ENCODE data around the gene PPIL6.
A peak's percentile ranks its signal among the peaks of the same experiment; 100 is the strongest.

PPIL6 gene

DNA sequence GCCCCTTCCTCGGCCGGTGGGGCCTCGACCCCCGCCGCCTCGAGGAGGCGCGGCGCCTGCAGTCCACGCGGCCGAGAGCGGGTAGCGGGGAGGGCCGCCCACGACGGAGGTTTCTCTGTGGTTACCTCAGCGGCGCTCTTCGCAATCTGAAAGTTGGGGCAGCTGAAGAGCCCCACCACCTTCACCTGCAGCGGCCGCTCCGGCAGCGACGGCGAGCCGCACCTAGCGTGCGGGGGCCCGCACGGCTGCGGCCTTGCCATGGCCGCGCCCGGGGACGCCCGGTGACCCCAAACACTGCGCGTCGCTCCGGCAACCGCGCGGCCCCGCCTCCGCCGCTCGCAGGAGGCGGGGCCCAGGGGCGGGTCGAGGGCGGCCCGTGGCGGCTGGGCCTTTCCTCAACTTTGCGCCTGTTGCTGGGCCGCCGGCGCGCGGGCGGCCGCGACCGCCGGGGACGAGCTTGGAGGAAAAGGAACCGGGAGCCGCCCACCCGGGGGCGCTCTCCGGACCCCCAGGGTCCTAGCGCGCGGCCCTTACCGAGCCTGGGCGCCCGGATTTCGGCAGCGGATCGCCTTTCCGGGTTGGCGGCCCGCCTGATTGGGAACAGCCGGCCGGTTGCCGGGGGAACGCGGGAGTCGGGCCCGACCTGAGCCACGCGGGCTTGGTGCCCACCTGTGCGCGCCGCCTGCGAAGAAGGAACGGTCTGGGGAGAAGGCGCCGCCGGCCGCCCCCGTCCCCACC lies at the start of gene PPIL6, which contains the start of gene SMPD2:
Gene PPIL6, minus strand, starts transcription at position 298 of the 738 bp plus-strand sequence. Its CDS starts 38 bp downstream, at position 260.
Gene SMPD2, plus strand, starts transcription at position 394 of the 738 bp plus-strand sequence. CDS start 398 bp downstream, outside the sequence.
- peak; percentile 67 for DNase-seq

DNA sequence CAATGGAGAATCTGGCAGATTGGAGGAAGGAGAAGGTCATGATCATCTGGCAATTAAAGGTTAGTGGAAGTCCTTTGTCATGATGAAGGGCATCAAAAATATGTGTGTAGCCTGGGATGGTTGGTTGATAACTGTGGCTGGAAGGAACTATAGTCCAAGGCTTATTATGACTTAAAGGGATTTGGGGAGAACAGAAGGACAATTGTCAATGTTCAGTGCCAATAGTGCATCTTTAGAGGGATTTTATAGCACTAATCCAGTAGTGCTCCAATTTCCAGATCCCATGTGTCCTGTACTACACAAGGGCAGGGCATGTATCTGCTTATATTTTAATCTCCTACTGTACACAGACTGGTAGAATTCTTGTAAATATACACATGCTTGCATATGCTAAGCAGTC lies 47.6 kb upstream of the PPIL6 start:
- DNase-seq, result no peak

DNA sequence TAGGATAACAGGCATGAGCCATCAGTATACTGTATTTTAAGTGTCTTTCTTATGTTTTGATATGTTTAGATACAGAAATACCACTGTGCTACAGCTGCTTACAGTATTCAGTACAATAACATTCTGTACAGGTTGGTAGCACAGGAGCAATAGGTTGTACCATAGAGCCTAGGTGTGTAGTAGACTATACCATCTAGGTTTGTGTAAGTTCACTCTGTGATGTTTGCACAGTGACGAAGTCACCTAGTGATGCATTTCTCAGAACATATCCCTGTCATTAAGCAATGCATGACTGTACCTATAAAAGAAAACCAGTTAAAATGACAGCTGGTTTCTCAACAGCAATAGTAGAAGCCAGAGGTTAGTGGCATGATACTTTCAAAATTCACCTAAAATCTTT lies 45.6 kb upstream of the PPIL6 start:
- no peak for DNase-seq

DNA sequence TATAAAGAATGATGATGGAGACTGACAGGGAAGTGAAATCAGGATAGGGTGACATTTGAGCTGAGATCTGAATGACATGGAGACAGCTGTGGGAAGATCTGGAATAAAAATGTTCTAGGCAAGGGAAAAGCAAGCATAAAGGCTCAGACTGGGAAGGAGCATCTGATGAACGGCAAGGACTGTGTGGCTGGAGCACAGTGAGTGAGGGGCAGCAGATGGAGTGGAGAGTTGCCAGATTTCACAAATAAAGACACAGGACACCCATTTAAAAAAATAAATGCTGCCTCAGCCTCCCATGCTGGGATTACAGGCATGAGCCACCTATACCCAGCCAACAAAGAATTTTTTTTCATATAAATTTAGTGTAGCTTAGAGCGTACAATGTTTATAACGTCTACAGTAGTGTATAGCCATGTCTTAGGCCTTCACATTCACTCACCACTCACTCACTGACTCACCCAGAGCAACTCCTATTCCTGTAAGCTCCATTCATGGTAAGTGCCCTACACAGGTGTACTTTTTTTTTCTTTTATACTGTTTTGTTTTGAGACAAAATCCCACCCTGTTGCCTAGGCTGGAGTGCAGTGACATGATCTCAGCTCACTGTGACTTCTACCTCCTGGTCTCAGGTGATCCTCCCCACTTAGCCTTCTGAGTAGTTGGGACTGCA lies 45.0 kb upstream of the PPIL6 start:
- no peak for DNase-seq

DNA sequence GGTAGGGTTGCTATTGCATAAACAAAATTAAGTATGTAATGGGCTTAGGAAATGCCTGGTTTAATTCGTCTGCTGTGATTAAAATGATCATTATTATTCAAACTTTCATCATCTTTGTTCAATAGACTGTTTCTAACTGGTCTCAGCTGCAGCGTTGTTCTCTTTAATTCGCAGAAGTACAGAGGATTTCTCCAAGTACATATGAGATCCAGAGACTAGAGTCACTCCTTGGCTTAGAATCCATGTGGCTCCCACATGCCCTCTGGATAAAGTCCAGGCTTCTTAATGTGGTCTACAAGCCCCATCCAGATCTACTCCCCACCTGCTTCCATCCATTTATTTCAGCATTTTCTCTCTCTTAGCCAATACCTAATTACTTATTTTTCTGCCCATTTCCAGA lies 43.7 kb upstream of the PPIL6 start:
- no peak for DNase-seq

DNA sequence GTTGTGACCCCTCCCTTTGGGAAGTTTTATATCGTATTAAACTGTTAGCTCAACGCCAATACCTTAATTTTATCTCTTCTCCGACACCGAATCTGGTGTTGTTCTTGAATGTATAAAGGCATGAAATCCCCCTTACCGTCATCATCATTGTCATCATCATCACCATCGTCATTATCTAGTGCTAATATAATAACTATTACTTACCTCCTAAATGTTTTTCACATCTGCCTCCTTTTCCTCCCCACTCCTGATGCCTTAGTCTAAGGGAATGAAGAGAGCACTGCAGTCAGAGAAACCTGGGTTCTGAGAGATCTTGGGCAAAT lies 43.3 kb upstream of the PPIL6 start:
- no peak for DNase-seq

DNA sequence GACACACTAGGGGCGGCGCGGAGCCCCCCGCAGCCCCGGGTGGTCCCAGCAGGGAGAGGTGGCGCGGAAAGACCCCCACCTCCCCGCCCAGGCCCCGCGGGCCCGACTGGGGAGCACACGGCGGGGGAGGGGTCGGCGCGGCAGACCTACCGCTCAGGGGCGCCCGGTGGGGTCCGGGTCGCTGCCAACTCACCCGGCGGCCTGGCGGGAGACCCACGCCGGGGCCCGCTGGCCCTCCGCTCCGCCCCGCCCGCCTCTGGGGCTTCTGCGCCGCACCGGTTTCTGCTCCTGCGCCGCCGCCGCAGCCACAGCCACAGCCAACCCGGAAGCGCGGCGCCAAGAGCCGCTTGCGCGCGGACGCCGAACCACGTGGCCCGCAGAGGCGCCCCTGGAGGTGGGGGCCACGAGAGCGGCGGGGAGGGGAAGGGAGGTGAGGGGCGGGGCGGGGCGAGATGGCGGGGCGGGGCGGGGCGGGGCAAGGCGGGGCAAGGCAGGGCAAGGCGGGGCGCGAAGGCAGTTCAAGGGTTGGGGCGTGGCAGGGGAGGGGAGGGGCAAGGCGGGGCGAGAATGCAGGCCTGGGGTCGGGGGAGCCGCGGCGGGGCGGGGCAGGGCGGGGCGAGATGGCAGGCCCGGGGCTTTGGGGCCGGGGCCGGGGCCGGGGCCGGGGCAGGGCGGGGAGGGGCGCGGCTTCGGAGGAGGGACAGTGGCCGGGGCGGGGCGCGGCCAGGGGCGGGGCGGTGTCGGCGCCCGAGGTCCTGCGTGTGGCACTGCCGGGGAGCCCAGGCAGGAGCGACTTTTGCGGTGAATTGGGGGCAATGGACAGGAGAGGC lies 42.7 kb upstream of the PPIL6 start, which contains the start of gene ZBTB24:
Gene ZBTB24, minus strand, starts transcription at position 315 of the 830 bp plus-strand sequence. CDS start 1,193 bp downstream, outside the sequence.
- DNase-seq, result peak; percentile 87

DNA sequence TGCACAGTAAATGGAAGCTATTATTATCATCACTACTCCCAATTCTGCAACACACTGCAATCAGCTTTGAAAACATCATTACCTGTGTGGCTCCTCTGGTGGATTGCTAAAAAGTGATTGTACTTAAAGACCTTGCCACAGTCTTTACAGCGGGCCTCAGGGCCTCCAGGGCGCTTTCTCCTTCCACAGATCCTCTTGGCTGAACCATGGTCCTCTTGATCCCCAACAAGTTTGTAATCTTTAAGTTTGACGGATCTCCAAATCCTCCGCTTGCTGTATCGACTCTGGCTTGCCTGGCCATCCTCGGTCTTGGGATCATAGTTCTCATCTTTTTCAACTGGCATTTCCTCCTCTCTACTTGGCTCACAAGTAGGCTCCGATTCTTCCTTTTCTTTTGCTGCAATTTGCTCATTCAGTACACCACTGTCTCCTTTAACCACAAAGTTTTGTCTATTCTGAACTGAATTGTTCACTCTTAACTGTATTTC lies 40.6 kb upstream of the PPIL6 start:
- no peak for DNase-seq

DNA sequence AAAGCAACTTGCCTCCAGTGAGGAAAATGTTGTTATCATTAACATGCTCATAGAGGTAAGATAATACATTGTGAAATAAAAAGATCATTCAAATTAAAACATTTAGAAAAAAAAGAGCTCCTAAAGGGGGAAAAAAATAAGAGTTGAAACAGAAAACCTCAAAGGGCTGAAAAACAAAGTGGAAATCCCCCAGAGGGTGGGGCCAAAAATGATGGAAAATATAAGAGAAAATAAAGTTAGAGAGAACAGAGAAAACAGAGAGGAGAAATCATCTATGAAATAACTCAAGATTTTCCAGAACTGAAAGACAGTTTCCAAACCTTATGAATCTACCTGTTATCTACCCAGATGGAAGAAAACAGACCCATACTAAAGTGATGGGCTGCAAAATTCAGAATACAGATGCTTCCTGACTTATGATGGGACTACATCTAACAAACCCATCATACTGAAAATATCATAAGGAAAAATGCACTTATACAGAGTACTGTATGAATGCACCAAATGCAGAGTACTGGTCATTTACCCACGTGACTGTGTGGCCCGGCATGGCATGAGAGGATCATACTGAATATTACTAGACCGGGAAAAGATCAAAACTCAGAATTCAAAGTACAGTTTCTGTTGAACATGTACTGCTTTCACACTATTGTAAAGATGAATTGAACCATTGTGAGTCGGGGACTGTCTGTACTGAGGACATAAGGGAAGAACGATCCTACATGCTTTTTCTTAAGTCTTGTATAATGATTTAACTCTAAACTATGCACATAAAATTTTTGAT lies 38.6 kb upstream of the PPIL6 start:
- DNase-seq, result no peak

DNA sequence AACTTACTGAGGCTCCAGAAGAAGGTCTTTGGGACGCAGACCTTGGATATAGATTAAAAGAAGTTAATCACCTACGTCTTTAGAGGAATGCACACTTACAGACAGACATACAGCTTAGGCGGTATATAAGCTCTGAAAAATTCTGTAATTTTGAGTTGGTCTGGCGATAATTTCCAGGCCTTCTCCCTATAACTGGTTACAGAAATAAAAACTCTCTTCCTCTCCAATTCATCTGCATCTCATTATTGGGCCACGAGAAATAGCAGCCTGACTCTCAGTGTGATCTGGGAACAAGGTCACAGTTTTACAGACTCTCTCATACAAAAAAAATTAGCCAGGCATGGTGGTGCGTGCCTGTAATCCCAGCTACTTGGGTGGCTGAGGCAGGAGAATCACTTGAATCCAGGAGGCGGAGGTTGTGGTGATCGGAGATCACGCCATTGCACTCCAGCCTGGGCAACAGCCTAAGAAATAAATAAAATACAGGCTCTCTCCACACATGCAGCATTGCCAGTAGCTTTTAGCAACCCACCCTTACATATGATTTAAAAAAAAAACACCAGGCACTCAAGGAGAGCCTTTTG lies 37.9 kb upstream of the PPIL6 start:
- DNase-seq, result no peak

DNA sequence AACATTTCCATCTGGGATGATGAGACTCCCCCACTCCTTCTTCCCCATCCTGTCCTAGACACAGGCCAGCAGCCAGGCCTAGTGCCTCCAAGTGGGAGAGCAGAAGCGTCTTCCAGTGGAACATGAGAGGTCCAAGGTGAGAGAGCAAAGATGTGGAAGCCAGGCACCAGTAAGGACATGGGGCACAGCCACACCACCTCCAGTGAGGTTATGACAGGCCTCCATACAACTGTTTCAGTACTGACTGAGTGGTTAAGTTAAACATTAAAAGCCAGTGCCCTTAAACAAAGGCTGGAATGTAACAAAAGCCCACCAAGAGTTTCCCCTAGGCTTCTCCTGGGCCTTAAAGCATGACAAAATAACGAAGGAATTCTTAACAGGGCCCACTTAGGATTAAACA lies 37.3 kb upstream of the PPIL6 start:
- DNase-seq, result no peak

DNA sequence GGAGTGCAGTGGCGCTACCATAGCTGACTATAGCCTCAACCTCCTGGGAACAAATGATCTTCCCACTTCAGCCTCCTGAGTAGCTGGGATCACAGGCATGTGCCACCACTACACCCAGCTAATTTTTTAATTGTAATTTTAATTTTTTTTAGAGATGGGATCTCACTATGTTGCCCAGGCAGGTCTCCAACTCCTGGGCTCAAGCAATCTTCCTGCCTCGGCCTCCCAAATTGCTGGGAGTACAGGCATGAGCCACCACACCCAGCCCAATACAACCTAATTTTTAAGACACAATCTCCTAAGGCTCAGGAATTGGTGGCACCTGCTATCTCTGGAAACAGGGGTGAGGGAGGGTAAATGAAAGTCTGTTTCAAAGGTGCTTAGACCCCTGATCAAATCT lies 36.8 kb upstream of the PPIL6 start:
- DNase-seq, result no peak

DNA sequence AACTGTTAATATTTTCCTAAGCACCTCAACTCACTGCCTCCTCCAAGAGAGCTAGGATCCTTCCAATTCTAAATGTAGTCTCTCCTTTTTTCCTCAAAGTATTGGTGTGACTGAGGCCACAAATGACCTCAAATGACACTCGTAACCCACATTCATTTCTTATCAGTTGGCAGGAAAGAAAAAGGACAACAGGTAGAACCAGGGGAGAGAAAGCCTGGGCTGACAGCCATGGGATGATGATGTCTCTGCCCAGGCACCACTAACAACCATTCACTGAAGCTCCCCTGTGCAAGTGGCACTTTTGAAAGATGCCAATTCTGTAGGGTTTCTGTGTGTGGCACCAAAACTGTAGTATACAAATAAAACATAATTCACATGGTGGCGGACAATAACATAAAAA lies 35.2 kb upstream of the PPIL6 start:
- DNase-seq, result no peak

DNA sequence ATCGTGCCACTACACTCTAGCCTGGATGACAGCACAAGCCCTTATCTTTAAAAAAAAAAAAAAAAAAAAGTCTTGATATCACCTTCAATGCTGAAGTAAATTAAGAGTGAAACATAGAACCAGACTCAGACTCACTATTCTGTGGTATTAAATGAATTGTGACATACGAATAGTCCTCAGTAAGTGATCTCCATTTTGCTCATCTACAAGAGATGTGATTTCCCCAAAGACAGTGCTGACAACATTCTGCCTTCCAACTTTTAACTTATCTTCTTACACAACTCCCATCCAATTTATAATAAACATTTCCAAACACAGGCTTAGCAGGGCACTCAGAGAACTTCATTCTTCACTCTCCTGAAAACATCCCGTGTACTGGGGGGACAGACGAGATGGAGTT lies 34.6 kb upstream of the PPIL6 start:
- DNase-seq, result no peak

DNA sequence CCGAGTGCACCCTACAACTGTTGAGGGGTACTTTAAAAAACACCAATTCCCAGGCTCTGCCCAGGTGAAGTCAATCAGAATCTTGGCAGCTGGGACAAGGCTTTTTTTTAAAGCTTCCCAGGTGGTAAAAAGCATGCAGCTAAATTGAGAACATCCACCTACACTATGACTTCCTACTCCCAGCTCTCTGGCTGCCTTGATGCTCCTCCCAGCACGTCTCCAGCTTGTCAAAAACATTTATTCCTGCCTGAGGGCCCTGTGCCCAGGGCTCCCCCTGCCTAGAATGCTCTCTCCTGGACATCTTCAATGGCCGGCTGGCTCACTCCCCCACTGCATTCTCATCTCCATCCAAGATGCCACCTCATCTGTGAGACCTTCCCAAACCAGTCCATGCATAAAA lies 32.7 kb upstream of the PPIL6 start:
- no peak for DNase-seq

DNA sequence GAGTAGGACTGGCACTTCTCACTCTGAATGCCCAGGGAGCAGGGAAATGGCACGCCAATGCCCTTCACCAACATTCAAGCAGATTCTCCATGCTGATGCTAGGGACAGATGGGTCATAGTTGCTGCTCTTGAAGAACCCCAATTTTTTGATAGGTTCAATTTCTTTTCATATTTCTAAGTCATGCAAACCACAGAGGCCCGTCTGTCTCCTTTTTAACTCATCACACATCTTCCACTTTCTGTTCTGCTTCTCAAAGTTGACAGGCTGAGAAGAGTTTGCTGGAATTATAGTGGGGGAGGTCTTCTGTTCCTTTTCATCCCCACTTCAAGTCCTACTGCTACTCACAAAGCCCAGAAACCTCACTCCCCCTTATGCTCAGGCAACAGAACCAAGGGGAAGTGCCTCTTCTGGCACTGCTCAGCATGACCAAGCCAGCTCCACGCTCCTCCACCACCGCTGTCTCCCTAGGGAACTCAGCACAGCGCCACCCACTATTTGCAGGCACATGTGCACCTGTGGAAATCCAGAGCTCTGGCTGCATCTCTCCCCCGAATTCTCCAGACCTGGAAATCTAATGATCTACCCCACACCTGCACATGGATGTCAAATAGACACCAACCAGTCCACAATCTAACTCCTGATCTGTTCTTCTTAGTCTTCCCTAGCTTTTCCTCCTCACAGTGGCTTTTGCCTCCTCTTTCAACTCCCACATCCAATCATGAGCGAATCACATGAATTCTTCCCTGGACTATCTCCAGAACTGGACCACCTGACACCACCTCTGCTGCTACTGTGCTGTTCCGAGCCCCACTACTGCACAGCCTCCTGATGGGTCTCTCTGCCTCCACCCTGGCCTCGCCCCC lies 31.9 kb upstream of the PPIL6 start:
- no peak for DNase-seq

DNA sequence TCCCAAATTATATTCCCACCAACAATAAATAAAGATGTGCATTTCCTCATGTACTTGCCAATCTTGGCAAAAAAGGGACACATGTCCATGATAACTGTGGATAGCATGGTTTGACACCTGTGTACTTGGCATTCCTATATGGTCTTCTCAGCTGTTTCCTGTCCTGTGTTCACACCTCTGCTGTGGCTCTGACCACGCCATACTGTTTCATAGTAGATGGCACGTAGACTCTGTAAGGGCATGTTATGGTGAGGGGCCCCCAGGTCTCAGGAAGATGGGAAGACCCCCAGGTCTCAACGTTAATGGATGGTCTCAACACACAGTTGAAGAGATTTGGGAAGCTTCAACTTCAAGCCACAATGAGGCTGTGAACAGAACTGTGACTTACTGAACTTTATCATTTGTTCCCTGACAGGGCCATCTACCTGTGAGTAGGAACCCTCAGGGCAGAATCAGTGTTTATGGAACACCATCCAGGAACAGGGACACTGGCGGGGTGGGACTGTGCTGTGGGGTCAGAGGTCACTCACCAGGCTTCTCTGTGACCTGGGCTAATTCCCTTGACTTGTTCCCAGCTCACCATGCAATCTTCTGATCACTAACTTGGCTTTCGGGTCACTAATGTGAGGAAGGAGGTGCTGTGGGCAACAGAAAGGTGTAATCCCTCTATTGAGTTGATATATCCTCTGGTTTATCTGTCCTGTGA lies 30.8 kb upstream of the PPIL6 start:
- DNase-seq, result no peak

DNA sequence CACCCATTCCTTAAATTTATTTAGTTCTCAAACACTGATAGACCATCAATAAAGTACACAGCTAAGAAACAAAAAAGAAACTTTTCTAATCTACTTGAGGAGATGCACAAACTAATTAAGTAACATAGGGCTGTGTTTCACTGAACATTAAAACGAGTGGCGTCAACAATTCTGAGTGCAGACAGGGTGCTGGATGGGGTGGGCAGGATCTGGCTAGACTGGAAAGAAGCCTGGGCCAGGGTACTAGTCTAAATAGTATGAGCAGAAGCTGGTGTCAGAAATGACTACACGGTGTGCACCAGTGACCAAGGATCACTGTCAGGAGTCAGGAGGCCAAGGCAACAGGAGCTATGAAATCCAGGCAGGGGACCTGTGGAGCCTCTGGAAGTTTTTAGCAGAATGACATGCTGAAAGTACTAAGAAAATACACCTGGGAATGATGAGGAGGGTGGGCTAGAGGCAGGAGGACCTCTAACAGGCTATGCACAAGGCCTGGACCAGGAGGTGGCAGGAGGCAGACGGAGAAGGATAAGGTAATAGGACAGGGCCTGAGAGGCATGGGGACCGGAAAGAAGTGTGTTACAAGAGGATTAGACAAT lies 29.3 kb upstream of the PPIL6 start:
- DNase-seq, result no peak

DNA sequence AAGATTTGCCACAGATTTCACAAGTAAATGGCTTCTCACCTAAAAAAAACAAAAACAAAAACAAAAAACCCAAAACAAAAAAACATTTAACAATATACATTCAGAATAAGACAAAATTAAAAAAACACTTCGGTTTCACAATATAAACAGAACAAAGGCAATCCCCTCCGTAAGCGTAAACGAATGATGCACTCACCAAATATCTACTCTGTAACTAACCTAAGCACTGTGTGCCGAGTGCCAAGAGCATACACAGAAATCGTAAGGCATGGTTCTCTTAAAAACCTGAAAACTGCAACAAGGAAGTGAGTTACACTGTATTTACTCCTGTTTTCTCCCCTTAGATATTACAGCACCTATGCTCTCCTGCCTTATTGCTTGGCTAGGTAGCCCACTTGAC lies 27.3 kb upstream of the PPIL6 start:
- DNase-seq, result no peak

Measured in DMS79 (cell line).